SIG-M5 (cell line): ENCODE results near the gene ELL.

Experiments
- DNase-seq: peaks from one replicate; lab custom pipeline; 2025; lab: John Stamatoyannopoulos, UW

The ELL gene

GRCh38 chr19:18469069-18469846 is 52.6 kb downstream of the ELL start:
- no peak for DNase-seq

- no peak for DNase-seq
Measured at GRCh38 chr19:18468517-18468916, 53.4 kb downstream of the ELL start.

- DNase-seq = no peak
Measured at GRCh38 chr19:18467978-18468377, 53.9 kb downstream of the ELL start.

- no peak for DNase-seq
Measured at GRCh38 chr19:18466354-18466753, 55.5 kb downstream of the ELL start.

- DNase-seq = no peak
Measured at GRCh38 chr19:18465964-18466339, 55.9 kb downstream of the ELL start.

- DNase-seq = no peak
Measured at GRCh38 chr19:18465214-18465963, 56.5 kb downstream of the ELL start.

GRCh38 chr19:18464646-18465045 is 57.2 kb downstream of the ELL start:
- DNase-seq = no peak

- no peak for DNase-seq
Measured at GRCh38 chr19:18461471-18461870, 60.4 kb downstream of the ELL start.

- DNase-seq = no peak
Measured at GRCh38 chr19:18460900-18461299, 61.0 kb downstream of the ELL start.

GRCh38 chr19:18457483-18458331 is 64.2 kb downstream of the ELL start:
- no peak for DNase-seq

GRCh38 chr19:18456974-18457373 is 64.9 kb downstream of the ELL start:
- no peak for DNase-seq

GRCh38 chr19:18456279-18456678 is 65.6 kb downstream of the ELL start:
- DNase-seq = no peak

- DNase-seq = no peak
Measured at GRCh38 chr19:18453269-18454024, 68.4 kb downstream of the ELL start.

- DNase-seq = no peak
Measured at GRCh38 chr19:18452386-18452785, 69.5 kb downstream of the ELL start.

- no peak for DNase-seq
Measured at GRCh38 chr19:18450931-18451836, 70.7 kb downstream of the ELL start.

- no peak for DNase-seq
Measured at GRCh38 chr19:18450021-18450930, 71.6 kb downstream of the ELL start.

- no peak for DNase-seq
Measured at GRCh38 chr19:18449552-18449951, 72.3 kb downstream of the ELL start.

GRCh38 chr19:18446811-18447359 is 75.0 kb downstream of the ELL start:
- no peak for DNase-seq

- no peak for DNase-seq
Measured at GRCh38 chr19:18446145-18446810, 75.6 kb downstream of the ELL start.
